Measurements from ENCODE around the gene CEMP1.
A peak's percentile ranks its signal among the peaks of the same experiment; 100 is the strongest.
"Not testable (repeated sequence)": the region's sequence is repeated elsewhere in the genome, so short reads cannot be mapped to it uniquely, and the experiment has no call there.

Gene CEMP1

GRCh38 chr16:2533142-2533755 is 2.0 kb upstream of the CEMP1 start:
- Histone ChIP-seq H3K9ac (ENCODE audit: low read length) (peak overlapping the region; percentile 96), H3K4me2 (ENCODE audit: low read length, poor library complexity, severe bottlenecking) (peak overlapping the region; percentile 73), H3K79me1 (replicated peaks; ENCODE audit: low read length, poor library complexity, severe bottlenecking) (peaks cover 13% of the 10 kb centered on the region), H3K27ac (ENCODE audit: low read length, poor library complexity, severe bottlenecking) (peak overlapping the region; percentile 62), H4K8ac (ENCODE audit: low read length) (peak overlapping the region; percentile 69), H3K4ac (ENCODE audit: low read depth in 1 of 2, low read length in 2 of 2) (peak overlapping the region in 1 of 2 experiments; percentile 48), H3K18ac (ENCODE audit: low read depth in 1 of 2, low read length in 2 of 2) (peak overlapping the region in 1 of 2 experiments; percentile 40), H2BK12ac (ENCODE audit: low read length in 2 of 2) (peak overlapping the region; percentile 22 to 61), H3K4me3 (ENCODE audit: insufficient read depth in 1 of 2, low read depth in 1 of 2, low read length in 2 of 2) (peak overlapping the region in 1 of 2 experiments; percentile 86), H3K36me3 (ENCODE audit: control insufficient read depth in 1 of 2, insufficient read depth in 2 of 2, low read depth in 1 of 2, low read length in 2 of 2) (peaks cover 25 to 28% of the 10 kb centered on the region in 2 experiments), H3K4me1 (ENCODE audit: control insufficient read depth, insufficient read depth, low read depth, low read length) (peaks cover 20% of the 10 kb centered on the region), H2BK120ac (ENCODE audit: low read depth, low read length) (peak overlapping the region; percentile 44)
- H2BK15ac ChIP-seq (ENCODE audit: low read depth, poor library complexity, severe bottlenecking); H2BK5ac ChIP-seq (ENCODE audit: low read depth, low read length, poor library complexity, severe bottlenecking); H3K23ac ChIP-seq (ENCODE audit: low read length in 2 of 2); H3K9me3 ChIP-seq (ENCODE audit: control insufficient read depth, low read length); H3K27me3 ChIP-seq (ENCODE audit: control insufficient read depth in 1 of 2, insufficient read depth in 1 of 2, low read length in 2 of 2); H4K91ac ChIP-seq (ENCODE audit: low read length); H2AFZ ChIP-seq (ENCODE audit: low read depth, low read length); H2AK5ac ChIP-seq (ENCODE audit: low read length, severe bottlenecking); H3K14ac ChIP-seq (ENCODE audit: low read length in 2 of 2); DNase-seq: not testable (repeated sequence)
- WGBS, result 68% methylated on average over 11 of the region's 16 CpGs

GRCh38 chr16:2532494-2533141 is 1.4 kb upstream of the CEMP1 start:
- WGBS, result 3% methylated on average over 31 of the region's 37 CpGs

GRCh38 chr16:2531696-2532493 is 687 bp upstream of the CEMP1 start:
- Histone ChIP-seq H3K23ac (ENCODE audit: low read length in 2 of 2) (peak overlapping the region in 1 of 2 experiments; percentile 47), H4K8ac (ENCODE audit: low read length) (peak overlapping the region; percentile 92), H2BK120ac (ENCODE audit: low read depth, low read length) (peak overlapping the region; percentile 71), H3K36me3 (ENCODE audit: control insufficient read depth in 1 of 2, insufficient read depth in 2 of 2, low read depth in 1 of 2, low read length in 2 of 2) (peaks cover 38 to 42% of the 10 kb centered on the region in 2 experiments), H3K27ac (ENCODE audit: low read length, poor library complexity, severe bottlenecking) (peak overlapping the region; percentile 22), H2BK12ac (ENCODE audit: low read length in 2 of 2) (peak overlapping the region; percentile 8 to 78), H3K14ac (ENCODE audit: low read length in 2 of 2) (peak overlapping the region in 1 of 2 experiments; percentile 94), H3K9me3 (ENCODE audit: control insufficient read depth, low read length) (no peaks in the 10 kb centered on the region), H2BK15ac (ENCODE audit: low read depth, poor library complexity, severe bottlenecking) (peak overlapping the region; percentile 86), H3K79me1 (replicated peaks; ENCODE audit: low read length, poor library complexity, severe bottlenecking) (peaks cover 25% of the 10 kb centered on the region), H3K4me1 (ENCODE audit: control insufficient read depth, insufficient read depth, low read depth, low read length) (peaks cover 18% of the 10 kb centered on the region), H3K4ac (ENCODE audit: low read depth in 1 of 2, low read length in 2 of 2) (peak overlapping the region; percentile 66 to 68), H3K4me2 (ENCODE audit: low read length, poor library complexity, severe bottlenecking) (peak overlapping the region; percentile 94), H2BK5ac (ENCODE audit: low read depth, low read length, poor library complexity, severe bottlenecking) (no peak overlapping the region), H3K4me3 (ENCODE audit: insufficient read depth in 1 of 2, low read depth in 1 of 2, low read length in 2 of 2) (peak overlapping the region; percentile 65 to 86), H3K27me3 (ENCODE audit: control insufficient read depth in 1 of 2, insufficient read depth in 1 of 2, low read length in 2 of 2) (no peaks in the 10 kb centered on the region), H2AFZ (ENCODE audit: low read depth, low read length) (peak overlapping the region; percentile 36), H2AK5ac (ENCODE audit: low read length, severe bottlenecking) (no peak overlapping the region), H3K18ac (ENCODE audit: low read depth in 1 of 2, low read length in 2 of 2) (peak overlapping the region; percentile 65 to 92), H4K91ac (ENCODE audit: low read length) (peak overlapping the region; percentile 30), H3K9ac (ENCODE audit: low read length) (peak overlapping the region; percentile 96)
- peak; percentile 98 for DNase-seq
- under 1% methylated on average over 78 of the region's 84 CpGs for WGBS

More at GRCh38 chr16:2532494-2533141, 1.4 kb upstream of the CEMP1 start:
- H3K18ac ChIP-seq (ENCODE audit: low read depth in 1 of 2, low read length in 2 of 2), result peak overlapping the region; percentile 40 to 92
- peak overlapping the region; percentile 65 to 86 for H3K4me3 ChIP-seq (ENCODE audit: insufficient read depth in 1 of 2, low read depth in 1 of 2, low read length in 2 of 2)
- H2AFZ ChIP-seq (ENCODE audit: low read depth, low read length), result no peak overlapping the region
- peak overlapping the region; percentile 96 for H3K9ac ChIP-seq (ENCODE audit: low read length)
- H2BK120ac ChIP-seq (ENCODE audit: low read depth, low read length), result peak overlapping the region; percentile 61
- no peak overlapping the region for H2BK5ac ChIP-seq (ENCODE audit: low read depth, low read length, poor library complexity, severe bottlenecking)
- peak overlapping the region; percentile 45 to 55 for H3K4ac ChIP-seq (ENCODE audit: low read depth in 1 of 2, low read length in 2 of 2)
- H3K9me3 ChIP-seq (ENCODE audit: control insufficient read depth, low read length), result no peaks in the 10 kb centered on the region
- peak overlapping the region in 1 of 2 experiments; percentile 21 for H2BK12ac ChIP-seq (ENCODE audit: low read length in 2 of 2)
- peak overlapping the region; percentile 62 for H3K27ac ChIP-seq (ENCODE audit: low read length, poor library complexity, severe bottlenecking)
- peak; percentile 78 for DNase-seq
- H2AK5ac ChIP-seq (ENCODE audit: low read length, severe bottlenecking), result no peak overlapping the region
- peak overlapping the region; percentile 73 for H3K4me2 ChIP-seq (ENCODE audit: low read length, poor library complexity, severe bottlenecking)
- H3K14ac ChIP-seq (ENCODE audit: low read length in 2 of 2), result peak overlapping the region in 1 of 2 experiments; percentile 68
- peak overlapping the region; percentile 86 for H2BK15ac ChIP-seq (ENCODE audit: low read depth, poor library complexity, severe bottlenecking)
- H3K79me1 ChIP-seq (replicated peaks; ENCODE audit: low read length, poor library complexity, severe bottlenecking), result peaks cover 19% of the 10 kb centered on the region
- H3K4me1 ChIP-seq (ENCODE audit: control insufficient read depth, insufficient read depth, low read depth, low read length), result peaks cover 20% of the 10 kb centered on the region
- H3K23ac ChIP-seq (ENCODE audit: low read length in 2 of 2), result peak overlapping the region in 1 of 2 experiments; percentile 61
- H3K27me3 ChIP-seq (ENCODE audit: control insufficient read depth in 1 of 2, insufficient read depth in 1 of 2, low read length in 2 of 2), result no peaks in the 10 kb centered on the region
- H4K91ac ChIP-seq (ENCODE audit: low read length), result peak overlapping the region; percentile 30
- peaks cover 32 to 35% of the 10 kb centered on the region in 2 experiments for H3K36me3 ChIP-seq (ENCODE audit: control insufficient read depth in 1 of 2, insufficient read depth in 2 of 2, low read depth in 1 of 2, low read length in 2 of 2)
- H4K8ac ChIP-seq (ENCODE audit: low read length), result peak overlapping the region; percentile 69
